DND-41 (cell line): Measurements from ENCODE around the gene FRG1.
"Not testable (repeated sequence)": the region's sequence is repeated elsewhere in the genome, so short reads cannot be mapped to it uniquely, and the experiment has no call there.

Source experiments
- ATAC-seq: fragments of 200-7000 bp; cut with Tn5 transposase; 3 replicates; pipeline ENCODE4 v1.9.1; 2021; ENCODE audit warnings: low read depth; ENCODE audit not compliant: insufficient read depth
- DNase-seq: peaks from one replicate; pipeline ENCODE4 v3.0.0-alpha.2; 2020
- H2AFZ ChIP-seq: 2 replicates; pipeline ENCODE4 v1.6.0; 2012; ENCODE audit warnings: low read depth, low read length
- H3K27ac ChIP-seq: 2 replicates; pipeline ENCODE4 v1.5.1; 2012; ENCODE audit warnings: low read length, inconsistent platforms
- H3K27me3 ChIP-seq: fragments of 200-600 bp; sonication (generic); 2 replicates; pipeline ENCODE4 v1.6.0; 2012; ENCODE audit warnings: low read length, mild to moderate bottlenecking, inconsistent platforms; ENCODE audit not compliant: insufficient read depth, poor library complexity
- H3K36me3 ChIP-seq: 2 replicates; pipeline ENCODE4 v1.5.1; 2012; ENCODE audit warnings: low read length, inconsistent platforms; ENCODE audit not compliant: insufficient read depth
- H3K4me1 ChIP-seq: 2 replicates; pipeline ENCODE4 v1.5.1; 2012; ENCODE audit warnings: mild to moderate bottlenecking, low read length; ENCODE audit not compliant: insufficient read depth
- H3K4me2 ChIP-seq: 2 replicates; pipeline ENCODE4 v1.6.0; 2012; ENCODE audit warnings: mild to moderate bottlenecking, moderate library complexity, low read length, inconsistent platforms; ENCODE audit not compliant: insufficient read depth
- H3K4me3 ChIP-seq, 2 experiments: fragments of 200-600 bp in 1 of 2; shearing (Covaris generic) in 1 of 2; 2 replicates each; pipeline ENCODE4 v1.5.1; 2012 to 2016; ENCODE audit warnings: inconsistent platforms in 2 of 2, low read length in 2 of 2, mild to moderate bottlenecking in 2 of 2, low read depth in 1 of 2, moderate library complexity in 1 of 2
- H3K79me2 ChIP-seq: 2 replicates; pipeline ENCODE4 v1.6.0; 2012; ENCODE audit warnings: low read length, inconsistent platforms; ENCODE audit not compliant: insufficient read depth
- H3K9ac ChIP-seq: 2 replicates; pipeline ENCODE4 v1.6.0; 2012; ENCODE audit warnings: low read depth, mild to moderate bottlenecking, inconsistent platforms, low read length, moderate library complexity
- H3K9me3 ChIP-seq: 2 replicates; pipeline ENCODE4 v1.5.1; 2012; ENCODE audit warnings: low read length, moderate library complexity, mild to moderate bottlenecking, inconsistent platforms; ENCODE audit not compliant: insufficient read depth, severe bottlenecking
- H4K20me1 ChIP-seq: 2 replicates; pipeline ENCODE4 v1.6.0; 2012; ENCODE audit warnings: low read length; ENCODE audit not compliant: insufficient read depth
- EZH2 ChIP-seq: IDR thresholded peaks from 3 replicates; pipeline ENCODE4 v1.6.1; 2012; ENCODE audit warnings: borderline replicate concordance, low read depth, mild to moderate bottlenecking, moderate library complexity, low read length, inconsistent platforms; ENCODE audit not compliant: severe bottlenecking
- TF ChIP-seq, protein P1 (sequence below): IDR thresholded peaks from 2 replicates; pipeline ENCODE4 v1.5.1; 2012; ENCODE audit warnings: borderline replicate concordance, low read length, moderate library complexity, mild to moderate bottlenecking; ENCODE audit not compliant: poor library complexity, severe bottlenecking; ENCODE audit errors: extremely low read depth

Gene FRG1

GRCh38 chr4:189940178-189941004 lies at the start of gene FRG1:
Gene FRG1, plus strand, starts transcription at chr4:189940872. Its CDS starts 138 bp downstream, at chr4:189941010.
- DNase-seq (peak; percentile 94), ATAC-seq (peak; percentile 98)
- Histone ChIP-seq H3K27ac (peak within 1 kb of the TSS; percentile 82), H2AFZ (peak within 1 kb of the TSS; percentile 99), H3K9ac (peak within 1 kb of the TSS; percentile 80), H3K4me1 (peaks cover 34% of the 10 kb centered on the region), H3K27me3 (no peaks in the 10 kb centered on the region), H3K4me3 (peak within 1 kb of the TSS; percentile 46 to 81), H3K36me3 (no peaks in the 10 kb centered on the region), H3K4me2 (peak within 1 kb of the TSS; percentile 86), H3K79me2 (peaks cover 44% of the 10 kb centered on the region), H4K20me1 (no peaks in the 10 kb centered on the region), H3K9me3 (peaks cover 3% of the 10 kb centered on the region)
- no peak for TF ChIP-seq EZH2
- TF ChIP-seq, protein P1, sequence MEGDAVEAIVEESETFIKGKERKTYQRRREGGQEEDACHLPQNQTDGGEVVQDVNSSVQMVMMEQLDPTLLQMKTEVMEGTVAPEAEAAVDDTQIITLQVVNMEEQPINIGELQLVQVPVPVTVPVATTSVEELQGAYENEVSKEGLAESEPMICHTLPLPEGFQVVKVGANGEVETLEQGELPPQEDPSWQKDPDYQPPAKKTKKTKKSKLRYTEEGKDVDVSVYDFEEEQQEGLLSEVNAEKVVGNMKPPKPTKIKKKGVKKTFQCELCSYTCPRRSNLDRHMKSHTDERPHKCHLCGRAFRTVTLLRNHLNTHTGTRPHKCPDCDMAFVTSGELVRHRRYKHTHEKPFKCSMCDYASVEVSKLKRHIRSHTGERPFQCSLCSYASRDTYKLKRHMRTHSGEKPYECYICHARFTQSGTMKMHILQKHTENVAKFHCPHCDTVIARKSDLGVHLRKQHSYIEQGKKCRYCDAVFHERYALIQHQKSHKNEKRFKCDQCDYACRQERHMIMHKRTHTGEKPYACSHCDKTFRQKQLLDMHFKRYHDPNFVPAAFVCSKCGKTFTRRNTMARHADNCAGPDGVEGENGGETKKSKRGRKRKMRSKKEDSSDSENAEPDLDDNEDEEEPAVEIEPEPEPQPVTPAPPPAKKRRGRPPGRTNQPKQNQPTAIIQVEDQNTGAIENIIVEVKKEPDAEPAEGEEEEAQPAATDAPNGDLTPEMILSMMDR: peak; percentile 86

DNA sequence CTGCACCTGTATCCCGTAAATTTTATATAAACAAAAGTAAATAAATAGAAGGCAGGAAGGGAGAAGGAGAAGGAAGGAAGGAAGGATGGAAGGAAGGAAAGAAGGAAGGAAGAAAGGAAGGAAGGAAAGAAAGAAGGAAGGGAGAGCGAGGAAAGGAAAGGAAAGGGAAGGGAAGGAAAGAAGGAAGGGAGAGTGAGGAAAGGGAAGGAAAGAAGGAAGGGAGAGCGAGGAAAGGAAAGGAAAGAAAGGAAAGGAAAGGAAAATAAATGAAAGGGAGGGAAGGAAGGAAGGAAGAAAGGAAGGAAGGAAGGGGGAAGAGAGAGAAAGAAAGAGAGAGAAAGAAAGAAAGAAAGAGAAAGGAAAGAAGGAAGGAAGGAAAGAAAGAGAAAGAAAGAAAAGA lies 43.0 kb upstream of the FRG1 start:
- Histone ChIP-seq H3K9ac (no peak overlapping the region), H3K36me3 (no peaks in the 10 kb centered on the region), H3K4me2 (no peak overlapping the region), H3K79me2 (no peaks in the 10 kb centered on the region), H3K27ac (no peak overlapping the region), H3K4me3 (no peak overlapping the region), H4K20me1 (no peaks in the 10 kb centered on the region), H3K9me3 (no peaks in the 10 kb centered on the region), H3K27me3 (no peaks in the 10 kb centered on the region), H3K4me1 (no peaks in the 10 kb centered on the region), H2AFZ (no peak overlapping the region)
- TF ChIP-seq, protein P1: no peak
- no peak for TF ChIP-seq EZH2
- ATAC-seq (no peak), DNase-seq (no peak)

GRCh38 chr4:189899481-189900015 lies 41.1 kb upstream of the FRG1 start:
- not testable (repeated sequence) for H3K36me3 ChIP-seq, H4K20me1 ChIP-seq, H3K4me1 ChIP-seq, H3K4me2 ChIP-seq, H3K4me3 ChIP-seq, H3K9me3 ChIP-seq, ATAC-seq, H3K27ac ChIP-seq, H3K79me2 ChIP-seq, DNase-seq, H2AFZ ChIP-seq, H3K9ac ChIP-seq, H3K27me3 ChIP-seq

DNA sequence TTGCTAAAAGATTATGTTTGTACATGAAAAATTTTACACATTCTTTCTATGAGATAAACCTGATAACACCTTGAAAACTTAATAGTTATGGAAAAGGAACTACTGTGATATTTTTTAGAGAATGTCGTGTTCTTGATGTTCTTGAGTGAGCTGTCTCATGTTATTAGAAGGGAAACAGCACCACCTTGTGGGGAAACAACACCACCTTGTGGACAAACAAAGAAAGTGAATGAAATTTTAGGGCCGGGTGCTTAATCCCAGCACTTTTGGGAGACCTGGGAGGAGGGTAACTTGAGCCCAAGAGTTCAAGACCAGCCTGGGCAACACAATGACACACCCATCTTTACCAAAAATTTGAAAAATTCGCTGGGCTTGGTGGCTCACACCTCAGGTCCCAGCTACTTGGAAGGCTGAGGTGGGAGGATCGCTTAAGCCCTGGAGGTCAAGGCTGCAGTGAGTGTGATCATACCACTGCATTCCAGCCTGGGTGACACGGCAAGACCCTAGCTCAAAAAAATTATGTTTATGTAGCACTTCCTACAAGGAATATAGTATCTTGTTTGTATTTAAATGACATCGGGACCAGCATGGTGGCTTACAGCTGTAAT lies 36.1 kb upstream of the FRG1 start:
- DNase-seq (peak; percentile 67), ATAC-seq (peak; percentile 84)
- TF ChIP-seq, protein P1: peak; percentile 67
- not testable (repeated sequence) for H3K36me3 ChIP-seq, H3K79me2 ChIP-seq, H3K9ac ChIP-seq, H2AFZ ChIP-seq, H3K4me1 ChIP-seq, H3K27ac ChIP-seq, H3K4me2 ChIP-seq, H3K4me3 ChIP-seq, H3K9me3 ChIP-seq, H4K20me1 ChIP-seq, H3K27me3 ChIP-seq
